Choroid plexus epithelial cell (primary cell): ENCODE measurements around the gene PRKG2.

ENCODE experiments used
- DNase-seq: peaks from one replicate; pipeline ENCODE4 v3.0.0-alpha.2; 2010; ENCODE audit warnings: low read depth
- H3K4me3 ChIP-seq: 2 replicates; pipeline ENCODE4 v1.5.1; 2011; ENCODE audit warnings: low read depth, mild to moderate bottlenecking, control low read depth, low read length, moderate library complexity
- TF ChIP-seq, protein P1 (sequence below): conservative IDR thresholded peaks from 2 replicates; pipeline ENCODE4 v1.5.1; 2011; ENCODE audit warnings: low read depth, mild to moderate bottlenecking, control low read depth, inconsistent platforms, low read length, moderate library complexity

PRKG2 gene

DNA sequence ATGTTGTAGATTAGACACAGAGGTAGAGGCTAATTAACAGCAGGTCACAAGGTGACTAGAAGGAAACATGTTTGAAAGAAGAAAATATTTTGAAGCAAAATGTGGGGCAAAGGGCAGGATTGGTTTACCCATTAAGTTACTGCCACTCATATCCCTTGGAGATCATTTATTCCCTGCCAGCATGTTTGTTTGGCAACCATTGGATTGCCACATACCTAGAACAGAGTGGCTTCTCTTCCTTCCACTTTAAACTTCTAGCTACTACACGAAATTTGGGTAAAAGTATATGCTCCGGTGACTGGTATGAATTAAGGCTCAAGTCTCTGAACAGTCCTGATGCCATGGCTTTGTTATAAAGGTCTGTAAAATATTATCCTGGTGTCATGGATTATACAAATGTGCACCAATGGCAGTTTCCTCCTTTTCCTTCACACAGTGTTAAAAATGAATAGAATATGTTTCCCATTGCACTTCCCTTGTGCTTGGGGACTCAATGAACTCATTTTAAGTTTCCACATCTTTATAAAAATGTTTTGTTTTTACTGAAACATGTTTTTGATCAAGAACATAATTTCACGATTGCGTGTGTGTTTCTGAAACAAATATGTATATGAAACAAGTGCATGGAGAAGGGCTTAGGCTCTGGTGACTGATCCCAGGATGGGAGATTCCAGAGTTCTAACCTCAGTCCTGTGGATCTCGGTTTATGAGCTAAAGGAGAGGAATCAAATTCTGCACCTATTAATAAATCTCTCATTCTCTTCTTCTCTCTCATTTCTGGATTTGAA is 172.2 kb downstream of the PRKG2 start:
- H3K4me3 ChIP-seq: no peak overlapping the region
- TF ChIP-seq, protein P1, sequence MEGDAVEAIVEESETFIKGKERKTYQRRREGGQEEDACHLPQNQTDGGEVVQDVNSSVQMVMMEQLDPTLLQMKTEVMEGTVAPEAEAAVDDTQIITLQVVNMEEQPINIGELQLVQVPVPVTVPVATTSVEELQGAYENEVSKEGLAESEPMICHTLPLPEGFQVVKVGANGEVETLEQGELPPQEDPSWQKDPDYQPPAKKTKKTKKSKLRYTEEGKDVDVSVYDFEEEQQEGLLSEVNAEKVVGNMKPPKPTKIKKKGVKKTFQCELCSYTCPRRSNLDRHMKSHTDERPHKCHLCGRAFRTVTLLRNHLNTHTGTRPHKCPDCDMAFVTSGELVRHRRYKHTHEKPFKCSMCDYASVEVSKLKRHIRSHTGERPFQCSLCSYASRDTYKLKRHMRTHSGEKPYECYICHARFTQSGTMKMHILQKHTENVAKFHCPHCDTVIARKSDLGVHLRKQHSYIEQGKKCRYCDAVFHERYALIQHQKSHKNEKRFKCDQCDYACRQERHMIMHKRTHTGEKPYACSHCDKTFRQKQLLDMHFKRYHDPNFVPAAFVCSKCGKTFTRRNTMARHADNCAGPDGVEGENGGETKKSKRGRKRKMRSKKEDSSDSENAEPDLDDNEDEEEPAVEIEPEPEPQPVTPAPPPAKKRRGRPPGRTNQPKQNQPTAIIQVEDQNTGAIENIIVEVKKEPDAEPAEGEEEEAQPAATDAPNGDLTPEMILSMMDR: no peak
- DNase-seq: no peak

DNA sequence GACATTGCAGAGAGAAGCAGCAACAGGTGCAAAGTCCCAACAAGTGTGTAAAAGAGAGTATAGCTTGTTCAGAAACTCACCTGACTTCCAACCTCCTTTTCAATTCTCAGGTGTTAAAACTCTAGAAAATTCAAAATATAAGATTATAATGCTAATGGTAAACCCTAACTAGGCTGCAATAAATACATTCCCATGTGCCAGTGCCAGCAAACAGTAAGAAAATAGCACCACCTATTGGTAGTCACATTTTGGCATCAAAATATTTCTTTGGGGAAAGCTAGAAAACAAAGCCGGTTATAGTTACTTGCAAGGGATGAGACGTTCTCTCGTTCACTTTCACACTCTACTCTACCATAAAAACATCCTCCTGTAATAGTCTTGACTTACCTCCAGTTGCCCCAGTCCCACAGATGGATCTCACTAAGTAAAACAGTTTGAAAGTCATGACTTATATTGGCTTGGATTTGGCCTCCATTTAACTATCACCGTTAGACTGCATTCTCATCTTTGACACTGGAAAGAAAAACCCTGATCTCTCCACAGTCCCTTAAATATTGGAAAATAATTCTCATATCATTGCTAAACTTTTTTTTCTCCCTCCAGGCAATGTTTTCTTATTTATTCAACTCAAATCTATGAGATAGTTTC is 174.9 kb downstream of the PRKG2 start:
- no peak overlapping the region for H3K4me3 ChIP-seq
- DNase-seq: peak; percentile 60
- TF ChIP-seq, protein P1: peak; percentile 73

DNA sequence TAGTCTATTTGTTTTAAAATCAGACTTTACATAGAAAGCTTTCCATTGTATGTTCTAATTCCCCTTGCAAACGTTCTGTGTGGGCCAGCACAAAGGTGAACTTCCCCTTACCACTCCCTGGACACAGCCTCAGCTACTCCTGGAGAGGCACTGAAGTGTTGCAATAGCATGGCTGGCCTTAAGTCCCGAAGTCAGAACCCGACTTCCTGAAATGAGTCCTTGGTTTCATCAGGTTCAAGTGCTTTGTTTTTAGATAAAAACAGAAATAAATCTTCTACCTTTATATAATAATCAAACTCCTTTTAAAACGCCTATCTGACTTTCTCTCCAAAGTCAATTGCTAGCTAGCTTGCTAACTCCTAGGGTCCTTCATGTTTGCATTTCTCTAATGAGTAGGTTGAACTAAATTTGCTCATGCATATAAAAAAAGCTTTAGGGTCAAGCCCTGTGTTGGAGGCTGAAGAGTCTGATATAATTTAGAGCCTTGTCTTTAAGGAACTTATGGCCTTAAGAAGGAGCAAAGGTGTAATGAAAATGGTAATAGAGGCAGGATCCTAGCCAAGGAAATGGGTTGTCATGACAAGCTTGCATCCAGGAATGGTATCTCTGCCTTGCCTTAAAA is 175.6 kb downstream of the PRKG2 start:
- peak; percentile 19 for DNase-seq
- TF ChIP-seq, protein P1: no peak
- H3K4me3 ChIP-seq: no peak overlapping the region

DNA sequence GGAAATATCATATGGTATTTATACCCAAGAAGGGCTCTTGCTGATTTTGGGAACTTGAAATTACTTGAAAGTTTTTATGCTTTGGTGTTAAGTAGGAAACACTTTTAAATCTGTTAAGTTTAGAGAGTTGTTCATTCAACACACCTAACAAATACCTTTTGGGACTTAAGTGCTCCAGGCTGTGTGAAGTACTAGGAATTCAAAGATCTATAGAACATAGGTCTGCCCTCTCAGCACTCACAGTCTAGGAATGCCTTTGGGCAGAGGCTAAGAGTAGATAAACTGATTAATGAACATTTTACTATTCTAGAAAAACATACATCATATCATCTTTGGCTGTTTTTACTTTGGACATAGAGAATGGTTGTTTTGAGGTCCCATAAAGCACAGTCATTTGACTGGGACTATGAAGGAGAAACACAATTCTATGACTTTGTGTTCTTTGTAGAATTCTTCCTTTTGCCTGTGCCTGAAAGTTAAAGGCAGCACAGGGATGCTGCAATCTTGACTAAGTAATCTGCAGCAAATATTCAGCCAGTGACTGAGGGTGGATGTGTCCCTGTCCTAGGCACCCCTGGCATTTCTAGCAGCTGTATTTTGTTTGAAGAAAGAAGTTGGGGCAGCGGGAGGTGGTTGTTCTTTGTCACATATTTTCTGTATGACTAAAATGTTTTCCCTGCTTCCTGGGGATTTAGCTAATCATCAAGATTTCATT is 176.2 kb downstream of the PRKG2 start:
- DNase-seq: peak; percentile 11

More for the DNA sequence above, 176.2 kb downstream of the PRKG2 start:
- TF ChIP-seq, protein P1: no peak
- no peak overlapping the region for H3K4me3 ChIP-seq
